LNCAP (cell line): ENCODE data around the gene VPS37B.

Experiments used
- TF ChIP-seq, protein P1 (sequence below): fragments of 450-650 bp; IDR thresholded peaks from 2 replicates; pipeline ENCODE4 v1.5.1; 2017; ENCODE audit warnings: mild to moderate bottlenecking

VPS37B gene

DNA sequence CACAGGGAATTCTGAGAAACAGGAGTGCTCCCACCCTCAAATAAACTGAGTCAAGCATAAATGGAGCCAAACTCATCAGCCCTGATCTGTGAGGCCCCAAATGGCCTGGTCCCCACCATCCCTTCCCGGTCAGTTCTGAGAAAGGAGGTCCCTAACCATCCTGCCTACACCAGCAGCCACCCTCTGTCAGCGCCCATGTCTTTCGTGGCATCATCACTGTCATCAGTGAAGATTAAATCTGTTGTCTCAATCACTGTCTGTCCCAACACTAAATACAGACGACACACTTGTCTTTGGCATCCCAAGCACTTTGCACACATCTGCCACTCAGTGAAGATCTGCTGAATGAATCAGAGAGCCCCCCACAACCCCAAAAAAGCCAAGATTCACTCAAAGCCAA is 22.4 kb downstream of the VPS37B start:
- TF ChIP-seq, protein P1, sequence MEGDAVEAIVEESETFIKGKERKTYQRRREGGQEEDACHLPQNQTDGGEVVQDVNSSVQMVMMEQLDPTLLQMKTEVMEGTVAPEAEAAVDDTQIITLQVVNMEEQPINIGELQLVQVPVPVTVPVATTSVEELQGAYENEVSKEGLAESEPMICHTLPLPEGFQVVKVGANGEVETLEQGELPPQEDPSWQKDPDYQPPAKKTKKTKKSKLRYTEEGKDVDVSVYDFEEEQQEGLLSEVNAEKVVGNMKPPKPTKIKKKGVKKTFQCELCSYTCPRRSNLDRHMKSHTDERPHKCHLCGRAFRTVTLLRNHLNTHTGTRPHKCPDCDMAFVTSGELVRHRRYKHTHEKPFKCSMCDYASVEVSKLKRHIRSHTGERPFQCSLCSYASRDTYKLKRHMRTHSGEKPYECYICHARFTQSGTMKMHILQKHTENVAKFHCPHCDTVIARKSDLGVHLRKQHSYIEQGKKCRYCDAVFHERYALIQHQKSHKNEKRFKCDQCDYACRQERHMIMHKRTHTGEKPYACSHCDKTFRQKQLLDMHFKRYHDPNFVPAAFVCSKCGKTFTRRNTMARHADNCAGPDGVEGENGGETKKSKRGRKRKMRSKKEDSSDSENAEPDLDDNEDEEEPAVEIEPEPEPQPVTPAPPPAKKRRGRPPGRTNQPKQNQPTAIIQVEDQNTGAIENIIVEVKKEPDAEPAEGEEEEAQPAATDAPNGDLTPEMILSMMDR: no peak

- TF ChIP-seq, protein P1: no peak
Measured at GRCh38 chr12:122872815-122873361, 23.0 kb downstream of the VPS37B start.

GRCh38 chr12:122871851-122872780 is 23.8 kb downstream of the VPS37B start:
- TF ChIP-seq, protein P1: no peak

DNA sequence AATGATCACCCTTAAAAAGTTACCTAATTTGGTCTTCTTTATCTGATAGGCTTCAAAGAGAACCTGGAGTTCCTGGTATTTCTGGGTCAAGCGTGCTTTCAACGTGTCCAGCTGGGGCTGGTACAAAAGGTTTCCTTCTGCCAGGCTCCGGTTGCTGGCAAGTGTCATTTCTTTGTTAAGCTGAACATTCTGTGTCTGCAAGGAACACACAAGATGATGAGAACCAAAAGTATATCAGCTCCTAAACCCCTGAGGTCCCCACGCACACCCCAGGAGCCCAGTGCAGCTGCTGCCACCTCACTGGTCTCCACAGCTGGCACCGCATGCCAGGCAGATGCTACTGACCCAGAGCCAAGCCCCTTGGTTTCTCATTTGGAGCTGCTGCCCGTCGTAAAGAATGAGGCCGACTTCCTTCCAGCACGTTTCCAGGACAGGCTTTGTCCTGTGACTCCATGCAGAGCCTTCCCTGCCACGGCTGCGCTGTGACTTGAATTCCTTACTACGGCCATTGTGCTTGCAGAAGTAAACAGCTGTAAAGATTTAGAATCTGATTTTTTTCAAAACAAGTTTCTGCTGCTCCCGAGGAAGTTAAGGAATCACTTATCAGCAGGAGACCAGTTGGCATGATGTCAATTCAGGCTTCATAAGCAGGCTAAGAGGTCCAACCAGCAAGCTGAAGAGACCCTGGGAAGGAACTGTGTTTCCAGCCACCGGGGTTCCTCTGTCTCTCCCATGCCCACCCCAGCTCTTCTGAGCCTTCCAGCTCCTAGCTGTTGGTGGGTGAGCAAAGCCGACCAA is 24.9 kb downstream of the VPS37B start:
- TF ChIP-seq, protein P1: no peak

- TF ChIP-seq, protein P1: no peak
Measured at GRCh38 chr12:122870163-122870842, 25.6 kb downstream of the VPS37B start.

DNA sequence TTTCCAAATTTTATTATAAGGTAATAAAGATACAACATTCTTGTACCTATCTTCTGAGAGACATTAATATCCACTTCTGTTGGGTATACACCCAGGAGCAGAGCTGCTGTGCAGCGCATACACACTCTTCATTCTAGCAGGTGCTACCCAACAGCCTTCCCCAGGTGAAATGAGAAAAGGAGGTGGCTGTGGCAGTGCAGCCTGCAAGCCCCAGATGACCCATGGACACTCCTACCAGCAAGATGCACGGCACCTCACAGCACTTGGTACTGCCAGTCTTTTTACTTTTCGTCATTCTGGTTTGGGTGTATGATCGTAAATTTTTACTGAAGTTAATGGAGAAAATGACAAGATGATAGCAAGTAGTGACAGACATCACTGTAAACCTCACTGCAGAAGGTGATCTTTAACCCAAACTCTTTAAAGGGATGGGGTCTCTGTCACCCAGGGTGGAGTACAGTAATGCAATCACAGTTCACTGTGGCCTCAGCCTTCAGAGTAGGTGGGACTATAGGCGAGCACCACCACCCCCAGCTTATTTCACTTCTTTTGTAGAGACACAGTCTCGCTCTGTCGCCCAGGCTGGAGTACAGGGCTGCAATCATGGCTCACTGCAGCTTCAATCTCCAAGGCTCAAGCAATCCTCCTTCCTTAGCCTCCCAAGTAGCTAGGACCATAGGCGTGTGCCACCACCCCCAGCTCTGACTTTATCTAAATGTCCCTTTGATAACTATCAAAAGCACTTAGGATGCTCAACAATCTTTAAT is 26.5 kb downstream of the VPS37B start:
- TF ChIP-seq, protein P1: no peak
